ENCODE measurements around the gene CBLC.

Gene CBLC

DNA sequence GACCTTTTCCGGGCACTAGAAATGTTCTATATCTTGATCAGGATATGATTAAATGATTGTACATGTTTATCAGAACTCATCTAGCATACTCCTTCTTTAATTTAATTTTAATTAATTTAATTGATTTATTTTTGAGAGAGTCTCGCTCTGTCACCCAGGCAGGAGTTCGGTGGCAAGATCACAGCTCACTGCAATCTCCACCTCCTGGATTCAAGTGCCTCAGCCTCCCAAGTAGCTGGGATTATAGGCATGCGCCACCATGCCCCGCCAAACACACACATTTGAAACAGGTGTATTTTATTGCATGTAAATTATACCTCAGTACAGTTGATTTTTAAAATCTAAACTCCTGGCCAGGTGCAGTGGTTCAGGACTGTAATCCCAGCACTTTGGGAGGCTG is 46.6 kb upstream of the CBLC start:
- no peak overlapping the region for H2AFZ ChIP-seq (ENCODE audit: low read depth, low read length, severe bottlenecking)
- H3K4me3 ChIP-seq (ENCODE audit: insufficient read depth, low read length, poor library complexity, severe bottlenecking) = no peak overlapping the region
- no peaks in the 10 kb centered on the region for H3F3A ChIP-seq (ENCODE audit: insufficient read depth)
- no peak for TF ChIP-seq EZH2phosphoT487 (conservative IDR thresholded peaks at IDR 0.05; ENCODE audit: low read length)
- TF ChIP-seq, protein P1, sequence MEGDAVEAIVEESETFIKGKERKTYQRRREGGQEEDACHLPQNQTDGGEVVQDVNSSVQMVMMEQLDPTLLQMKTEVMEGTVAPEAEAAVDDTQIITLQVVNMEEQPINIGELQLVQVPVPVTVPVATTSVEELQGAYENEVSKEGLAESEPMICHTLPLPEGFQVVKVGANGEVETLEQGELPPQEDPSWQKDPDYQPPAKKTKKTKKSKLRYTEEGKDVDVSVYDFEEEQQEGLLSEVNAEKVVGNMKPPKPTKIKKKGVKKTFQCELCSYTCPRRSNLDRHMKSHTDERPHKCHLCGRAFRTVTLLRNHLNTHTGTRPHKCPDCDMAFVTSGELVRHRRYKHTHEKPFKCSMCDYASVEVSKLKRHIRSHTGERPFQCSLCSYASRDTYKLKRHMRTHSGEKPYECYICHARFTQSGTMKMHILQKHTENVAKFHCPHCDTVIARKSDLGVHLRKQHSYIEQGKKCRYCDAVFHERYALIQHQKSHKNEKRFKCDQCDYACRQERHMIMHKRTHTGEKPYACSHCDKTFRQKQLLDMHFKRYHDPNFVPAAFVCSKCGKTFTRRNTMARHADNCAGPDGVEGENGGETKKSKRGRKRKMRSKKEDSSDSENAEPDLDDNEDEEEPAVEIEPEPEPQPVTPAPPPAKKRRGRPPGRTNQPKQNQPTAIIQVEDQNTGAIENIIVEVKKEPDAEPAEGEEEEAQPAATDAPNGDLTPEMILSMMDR (IDR thresholded peaks at IDR 0.05; ENCODE audit: insufficient read depth, low read length, poor library complexity, severe bottlenecking) = no peak
- no peaks in the 10 kb centered on the region for H3K36me3 ChIP-seq (ENCODE audit: low read length)
- no peaks in the 10 kb centered on the region for H3K27me3 ChIP-seq (ENCODE audit: low read length)
- H3K9me3 ChIP-seq (ENCODE audit: insufficient read depth, low read length) = no peaks in the 10 kb centered on the region
- H4K20me1 ChIP-seq (ENCODE audit: low read depth, low read length) = no peaks in the 10 kb centered on the region
- H3K9ac ChIP-seq (ENCODE audit: low read length) = no peak overlapping the region
- no peak overlapping the region for H3K27ac ChIP-seq (ENCODE audit: low read depth, low read length)
- no peaks in the 10 kb centered on the region for H3K9me2 ChIP-seq (replicated peaks; ENCODE audit: insufficient read depth, low read length)
- H3K79me2 ChIP-seq (ENCODE audit: insufficient read depth, low read length) = no peaks in the 10 kb centered on the region
- H3K4me2 ChIP-seq (ENCODE audit: low read depth, low read length, poor library complexity, severe bottlenecking) = no peak overlapping the region

DNA sequence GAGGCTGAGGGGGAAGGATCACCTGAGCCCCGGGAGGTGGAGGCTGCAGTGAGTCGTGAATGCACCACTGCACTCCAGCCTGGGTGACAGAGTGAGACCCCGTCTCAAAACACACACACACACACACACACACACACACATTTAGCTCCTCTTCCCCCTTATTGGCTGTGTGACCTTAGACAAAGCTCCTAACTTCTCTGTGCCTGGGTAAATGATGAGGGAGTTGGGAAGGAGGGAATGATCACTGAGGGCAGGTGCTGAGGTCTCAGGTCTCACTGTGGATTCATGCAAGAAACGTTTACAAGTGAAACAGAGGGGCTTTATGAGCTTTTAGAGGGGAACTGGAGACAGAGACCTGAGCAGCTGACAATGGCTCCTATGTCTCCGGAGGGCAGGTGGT is 46.1 kb upstream of the CBLC start:
- Histone ChIP-seq H3K4me2 (ENCODE audit: low read depth, low read length, poor library complexity, severe bottlenecking) (no peak overlapping the region), H3F3A (ENCODE audit: insufficient read depth) (no peaks in the 10 kb centered on the region), H3K9me3 (ENCODE audit: insufficient read depth, low read length) (no peaks in the 10 kb centered on the region), H4K20me1 (ENCODE audit: low read depth, low read length) (no peaks in the 10 kb centered on the region), H3K27me3 (ENCODE audit: low read length) (no peaks in the 10 kb centered on the region), H3K79me2 (ENCODE audit: insufficient read depth, low read length) (no peaks in the 10 kb centered on the region), H2AFZ (ENCODE audit: low read depth, low read length, severe bottlenecking) (no peak overlapping the region), H3K9me2 (replicated peaks; ENCODE audit: insufficient read depth, low read length) (no peaks in the 10 kb centered on the region), H3K9ac (ENCODE audit: low read length) (no peak overlapping the region), H3K4me3 (ENCODE audit: insufficient read depth, low read length, poor library complexity, severe bottlenecking) (no peak overlapping the region), H3K27ac (ENCODE audit: low read depth, low read length) (no peak overlapping the region), H3K36me3 (ENCODE audit: low read length) (no peaks in the 10 kb centered on the region)
- TF ChIP-seq EZH2phosphoT487 (conservative IDR thresholded peaks at IDR 0.05; ENCODE audit: low read length) = no peak
- TF ChIP-seq, protein P1 (IDR thresholded peaks at IDR 0.05; ENCODE audit: insufficient read depth, low read length, poor library complexity, severe bottlenecking) = no peak

DNA sequence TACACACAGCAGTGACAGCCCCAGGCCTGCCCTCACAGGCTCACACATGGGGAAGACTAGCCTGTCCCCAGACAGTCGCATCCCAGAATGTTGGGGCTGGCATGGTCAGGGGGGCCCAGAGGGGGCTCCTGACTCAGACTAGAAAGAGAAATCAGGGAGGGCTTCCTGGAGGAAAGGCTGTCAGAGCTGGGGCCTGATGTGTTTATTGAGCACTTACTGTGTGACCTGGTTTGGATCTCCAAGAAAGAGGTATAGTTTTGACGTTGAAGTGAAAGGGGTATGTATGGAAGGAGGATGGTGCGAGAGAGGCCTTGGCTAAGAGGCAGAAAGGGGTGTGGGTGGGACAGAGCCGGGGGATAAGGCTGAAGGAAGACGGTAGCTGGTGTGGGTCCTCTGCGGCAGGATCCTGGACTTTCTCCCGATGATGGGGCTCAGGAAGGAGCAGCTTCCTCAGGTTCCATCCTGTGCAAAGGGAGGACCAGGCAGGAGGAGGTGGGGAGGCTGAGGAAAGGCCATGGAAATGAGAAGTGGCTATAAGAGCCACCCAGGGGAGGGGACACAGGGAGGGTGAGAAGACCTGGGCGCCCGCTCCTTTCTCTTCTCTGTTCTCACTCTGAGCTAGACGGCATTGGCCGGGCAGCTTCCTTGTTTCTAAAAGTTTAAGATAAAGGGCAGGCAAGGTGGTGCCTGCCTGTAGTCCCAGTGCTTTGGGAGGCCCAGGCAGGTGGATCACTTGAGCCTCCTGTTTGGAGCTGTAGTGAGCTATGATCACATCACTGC is 45.3 kb upstream of the CBLC start:
- Histone ChIP-seq H3K4me3 (ENCODE audit: insufficient read depth, low read length, poor library complexity, severe bottlenecking) (no peak overlapping the region), H3K36me3 (ENCODE audit: low read length) (no peaks in the 10 kb centered on the region), H3K9me2 (replicated peaks; ENCODE audit: insufficient read depth, low read length) (no peaks in the 10 kb centered on the region), H3F3A (ENCODE audit: insufficient read depth) (no peaks in the 10 kb centered on the region), H4K20me1 (ENCODE audit: low read depth, low read length) (no peaks in the 10 kb centered on the region), H3K9ac (ENCODE audit: low read length) (no peak overlapping the region), H3K9me3 (ENCODE audit: insufficient read depth, low read length) (no peaks in the 10 kb centered on the region), H3K27me3 (ENCODE audit: low read length) (no peaks in the 10 kb centered on the region), H3K4me2 (ENCODE audit: low read depth, low read length, poor library complexity, severe bottlenecking) (no peak overlapping the region), H3K27ac (ENCODE audit: low read depth, low read length) (no peak overlapping the region), H2AFZ (ENCODE audit: low read depth, low read length, severe bottlenecking) (no peak overlapping the region), H3K79me2 (ENCODE audit: insufficient read depth, low read length) (no peaks in the 10 kb centered on the region)
- no peak for TF ChIP-seq EZH2phosphoT487 (conservative IDR thresholded peaks at IDR 0.05; ENCODE audit: low read length)
- TF ChIP-seq, protein P1 (IDR thresholded peaks at IDR 0.05; ENCODE audit: insufficient read depth, low read length, poor library complexity, severe bottlenecking) = no peak

All from SU-DHL-6 (cell line).